Fibroblast of skin of abdomen (primary cell): ENCODE data around the gene PCSK1N.

ENCODE experiments used
- DNase-seq: peaks from one replicate; pipeline ENCODE4 v3.0.0-alpha.2; 2013

Gene PCSK1N

GRCh38 chrX:48789366-48790220 is 45.8 kb downstream of the PCSK1N start:
- DNase-seq = no peak

GRCh38 chrX:48787505-48788443 is 47.6 kb downstream of the PCSK1N start:
- DNase-seq = no peak

DNA sequence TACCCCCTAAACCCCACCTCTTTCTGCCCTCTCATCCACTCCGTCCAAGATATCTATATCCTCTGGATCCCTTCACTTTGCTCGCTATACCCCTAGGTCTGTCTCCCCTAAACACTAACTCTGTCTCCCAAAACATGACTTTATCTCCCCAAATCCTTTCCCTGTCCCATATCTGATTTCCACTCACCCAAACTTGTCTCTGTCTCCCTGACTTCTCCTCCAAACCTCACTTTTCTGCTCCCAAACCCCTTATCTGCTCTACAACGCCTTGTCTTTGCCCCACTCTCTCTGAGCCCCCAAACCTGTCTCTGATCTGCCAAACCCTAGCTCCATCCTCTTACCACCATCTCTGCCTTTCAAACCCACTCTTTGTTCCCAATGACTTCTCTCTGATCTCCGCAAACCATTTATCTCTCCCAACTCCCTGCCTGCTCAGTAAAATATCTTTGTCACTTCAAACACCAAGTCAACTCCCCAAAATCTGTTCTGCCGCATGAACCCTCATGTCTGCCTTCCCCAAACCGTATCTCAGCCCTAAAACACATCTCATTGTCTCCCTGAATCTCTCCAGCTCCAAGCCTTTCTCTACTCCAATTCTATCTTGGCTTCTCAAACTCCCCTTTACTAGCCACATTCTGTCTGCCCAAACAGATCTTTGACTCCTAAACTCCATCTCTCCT is 48.4 kb downstream of the PCSK1N start:
- DNase-seq = no peak

DNA sequence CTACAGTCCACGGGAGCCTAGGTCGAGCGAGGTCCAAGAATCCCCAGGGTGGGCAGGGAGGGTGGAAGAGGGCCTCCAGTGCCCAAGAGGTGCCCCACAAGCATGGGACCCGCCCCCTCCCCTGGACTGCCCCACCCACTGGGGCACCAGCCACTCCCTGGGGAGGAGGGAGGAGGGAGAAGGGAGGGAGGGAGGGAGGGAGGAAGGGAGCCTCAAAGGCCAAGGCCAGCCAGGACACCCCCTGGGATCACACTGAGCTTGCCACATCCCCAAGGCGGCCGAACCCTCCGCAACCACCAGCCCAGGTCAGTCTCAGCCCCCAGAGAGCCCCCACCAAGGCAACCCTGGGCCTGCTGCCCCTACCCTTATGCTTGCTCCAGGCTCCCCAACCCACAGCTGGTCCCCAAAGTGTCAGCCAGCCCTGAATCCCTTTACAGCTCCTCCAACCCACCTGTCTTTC is 49.0 kb downstream of the PCSK1N start, which contains the start of gene GATA1:
GATA1 (plus strand) TSS at position 250 of the 460 bp plus-strand sequence. CDS start 4,520 bp downstream, outside the sequence.
- no peak for DNase-seq

GRCh38 chrX:48785540-48786214 is 49.7 kb downstream of the PCSK1N start:
- no peak for DNase-seq

GRCh38 chrX:48785186-48785539 is 50.2 kb downstream of the PCSK1N start:
- no peak for DNase-seq

DNA sequence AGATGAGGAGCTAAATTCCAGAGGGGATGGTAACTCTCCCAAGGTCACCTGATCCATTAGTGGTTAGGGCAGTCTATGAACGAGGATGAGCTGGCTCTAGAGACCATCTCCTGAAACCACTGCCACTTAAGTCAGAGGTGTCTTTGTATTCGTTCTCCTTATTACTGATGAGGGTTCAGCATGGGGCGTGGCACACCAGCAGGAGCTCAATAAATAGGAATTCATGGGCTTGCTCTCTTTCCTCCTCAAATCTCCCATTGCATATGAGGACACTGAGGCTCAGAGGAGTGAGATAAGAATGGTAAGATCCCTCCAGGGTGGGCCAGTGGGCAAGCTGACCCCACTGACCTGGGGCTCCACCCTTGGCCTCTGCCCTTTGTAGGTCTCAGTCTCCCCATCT is 50.7 kb downstream of the PCSK1N start:
- DNase-seq = no peak

GRCh38 chrX:48782795-48783194 is 52.6 kb downstream of the PCSK1N start:
- DNase-seq = no peak

DNA sequence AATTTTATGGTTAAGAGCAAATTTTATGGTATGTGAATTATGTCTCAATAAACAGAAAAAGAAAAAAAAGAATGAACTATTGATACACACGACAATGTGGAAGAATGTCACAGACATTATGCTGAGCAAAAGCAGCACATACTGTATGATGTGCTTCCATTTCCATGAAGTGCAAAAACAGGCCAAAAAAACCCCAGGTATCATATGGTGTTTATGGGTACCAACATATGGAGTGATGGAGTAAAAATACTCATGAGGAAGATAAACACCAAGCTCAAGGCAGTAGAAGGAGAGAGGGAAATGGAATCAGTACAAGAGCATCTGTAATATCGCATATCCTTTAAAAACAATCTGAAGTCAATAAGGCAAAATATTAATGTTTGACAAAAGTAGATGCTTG is 53.2 kb downstream of the PCSK1N start:
- DNase-seq = no peak

GRCh38 chrX:48781705-48782104 is 53.7 kb downstream of the PCSK1N start:
- no peak for DNase-seq
